Left renal cortex interstitium (tissue), 4 donors: Measurements from ENCODE around the gene KIF12. TPM values are rescaled to one million over a fixed set of nuclear protein-coding genes. Genes with fewer than 3 reads are reported as not detected.
A peak's percentile ranks its signal among the peaks of the same experiment; 100 is the strongest.
"Not testable (repeated sequence)": the region's sequence is repeated elsewhere in the genome, so short reads cannot be mapped to it uniquely, and the experiment has no call there.

Experiments
- DNase-seq, 4 donors: peaks; one replicate each; pipeline ENCODE4 v3.0.0-alpha.2; 2013; ENCODE audit warnings: low read depth in 4 of 4, low spot score in 2 of 4, missing footprints in 1 of 4
- polyA plus RNA-seq, 4 donors: library from polyadenylated mRNA; unstranded; fragments of 120-200 nt; gene quantifications; one replicate each; pipeline ENCODE4 v1.2.1, GENCODE V29; 2013; ENCODE audit not compliant: insufficient read length in 4 of 4

KIF12 gene
- polyA plus RNA-seq: 100 to 1,000 TPM; 143 to 253 (median 198) TPM

- DNase-seq: peak in 3 of 4 donors; percentile 69 to 92 (median 85)
Measured at GRCh38 chr9:114098936-114099668, at the start of gene KIF12. Gene KIF12, minus strand, starts transcription at chr9:114099292. Its CDS starts 16 bp downstream, at chr9:114099276.

DNA sequence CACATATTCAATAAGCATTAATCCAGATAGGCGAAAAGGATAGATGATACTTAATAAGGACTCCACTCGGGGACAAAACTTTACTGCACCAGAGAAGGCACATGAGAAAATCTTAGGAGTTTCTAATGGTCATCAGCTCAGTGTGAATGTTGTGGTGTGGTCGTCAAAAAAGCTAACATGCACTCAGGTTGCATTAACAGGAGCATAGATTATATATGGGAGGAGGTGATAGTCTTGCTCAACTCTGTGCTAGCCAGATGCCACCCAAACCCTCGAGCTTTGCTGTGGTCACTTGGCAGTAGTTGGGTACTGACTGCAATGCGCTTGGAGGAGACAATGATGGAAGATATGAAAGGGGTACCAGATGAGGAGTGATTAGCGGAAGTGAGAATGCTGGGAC lies 47.6 kb upstream of the KIF12 start:
- no peak for DNase-seq

- no peak for DNase-seq
Measured at GRCh38 chr9:114143234-114143633, 44.1 kb upstream of the KIF12 start.

DNA sequence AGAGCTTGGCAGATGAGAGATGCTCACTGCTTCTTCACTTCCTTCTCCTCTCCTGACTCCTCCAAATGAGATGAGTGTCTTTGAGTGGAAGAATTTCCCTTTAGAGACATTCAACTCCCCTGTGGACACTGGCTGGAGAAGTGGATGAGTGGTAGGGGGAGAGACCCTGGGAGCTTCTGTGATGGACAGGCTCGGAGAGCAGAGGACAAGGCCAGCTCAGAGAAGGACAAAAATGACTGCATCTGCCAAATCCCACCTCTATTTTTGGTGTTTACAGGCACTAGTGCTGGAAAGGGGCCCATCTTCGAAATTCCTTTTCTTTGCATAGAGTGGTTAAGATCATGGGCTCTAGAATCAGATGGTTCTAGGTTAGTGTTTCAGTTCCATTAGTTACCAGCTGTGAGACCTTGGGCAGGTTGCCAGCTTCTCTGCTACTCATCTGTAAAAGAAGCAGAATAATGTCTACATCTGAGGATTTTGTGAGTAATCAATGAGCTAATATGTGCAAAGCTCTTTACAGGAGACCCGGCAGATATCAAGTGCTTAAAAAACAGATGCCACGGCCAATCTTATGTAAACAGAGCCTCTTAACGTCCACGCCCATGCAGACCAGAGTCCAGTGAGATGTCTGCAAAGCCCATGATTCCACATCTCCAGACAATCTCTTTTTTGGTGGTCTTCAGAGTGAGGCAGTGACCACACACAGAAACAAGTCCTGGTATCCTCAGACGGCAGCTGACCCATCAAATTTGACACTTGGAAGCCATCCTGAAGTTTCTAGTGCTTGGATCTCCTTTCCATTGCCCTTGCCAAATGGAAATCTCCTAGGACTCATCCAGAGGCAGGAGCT lies 42.7 kb upstream of the KIF12 start:
- DNase-seq: no peak

DNA sequence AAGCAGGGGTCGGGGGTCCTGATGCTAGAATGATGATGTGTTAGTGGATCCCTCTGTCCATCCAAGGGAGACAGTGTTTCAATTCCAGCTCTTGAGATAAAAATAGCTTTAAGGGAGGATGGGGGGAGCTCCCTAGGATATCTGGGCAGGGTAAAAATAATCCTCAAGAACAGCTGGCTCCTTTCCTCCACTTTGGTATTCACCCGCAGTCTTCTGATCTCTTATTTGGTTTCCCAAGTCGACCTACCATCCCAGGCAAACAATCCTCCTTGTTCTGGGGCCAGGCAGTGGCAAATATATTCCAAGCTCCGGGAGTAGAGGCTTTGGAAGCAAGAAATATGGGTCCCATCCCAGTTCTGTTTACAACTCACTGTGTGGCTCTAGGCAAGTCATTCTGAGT lies 41.8 kb upstream of the KIF12 start:
- DNase-seq: no peak

DNA sequence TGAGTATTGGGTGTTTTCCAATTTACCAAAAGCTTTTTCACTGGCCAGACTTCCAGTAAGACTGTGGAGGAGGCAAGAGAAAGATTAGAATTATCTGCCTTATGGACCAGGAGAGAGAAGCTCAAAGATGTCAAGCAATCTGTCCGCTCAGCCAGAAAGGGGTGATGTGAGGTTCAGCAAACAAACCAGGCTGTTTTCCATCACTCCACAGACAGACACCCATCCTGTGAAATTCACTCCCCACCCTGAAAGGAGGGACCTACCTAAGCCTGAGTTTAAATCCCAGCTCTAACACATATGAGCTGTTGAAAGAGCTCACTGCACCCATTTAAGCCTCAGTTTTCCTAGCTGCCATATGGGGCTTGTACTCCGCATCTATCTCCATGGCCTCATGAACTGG lies 41.3 kb upstream of the KIF12 start:
- DNase-seq: no peak

GRCh38 chr9:114139071-114139470 lies 40.0 kb upstream of the KIF12 start:
- DNase-seq: no peak

DNA sequence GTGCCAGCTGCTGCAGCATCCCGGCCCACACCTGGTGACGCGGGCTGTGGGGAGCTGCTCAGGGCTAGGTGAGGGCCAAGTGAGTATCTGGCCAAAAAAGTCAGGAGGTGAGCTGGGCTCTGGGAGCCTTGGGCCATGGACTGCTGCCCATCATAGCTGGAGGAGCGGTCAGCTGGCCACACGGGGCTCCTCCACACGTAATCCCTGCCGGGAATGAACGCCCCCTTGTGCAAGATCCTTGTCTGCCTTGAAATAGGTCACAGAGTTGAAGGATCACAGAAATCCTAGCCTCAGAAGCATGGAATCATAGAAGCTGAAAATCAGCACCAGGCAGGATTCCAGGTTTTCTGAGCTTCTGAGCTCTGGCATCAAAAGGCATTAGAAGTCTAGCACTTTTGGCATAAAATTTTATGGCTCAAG lies 39.5 kb upstream of the KIF12 start:
- no peak for DNase-seq

GRCh38 chr9:114137831-114138230 lies 38.7 kb upstream of the KIF12 start:
- DNase-seq: no peak

DNA sequence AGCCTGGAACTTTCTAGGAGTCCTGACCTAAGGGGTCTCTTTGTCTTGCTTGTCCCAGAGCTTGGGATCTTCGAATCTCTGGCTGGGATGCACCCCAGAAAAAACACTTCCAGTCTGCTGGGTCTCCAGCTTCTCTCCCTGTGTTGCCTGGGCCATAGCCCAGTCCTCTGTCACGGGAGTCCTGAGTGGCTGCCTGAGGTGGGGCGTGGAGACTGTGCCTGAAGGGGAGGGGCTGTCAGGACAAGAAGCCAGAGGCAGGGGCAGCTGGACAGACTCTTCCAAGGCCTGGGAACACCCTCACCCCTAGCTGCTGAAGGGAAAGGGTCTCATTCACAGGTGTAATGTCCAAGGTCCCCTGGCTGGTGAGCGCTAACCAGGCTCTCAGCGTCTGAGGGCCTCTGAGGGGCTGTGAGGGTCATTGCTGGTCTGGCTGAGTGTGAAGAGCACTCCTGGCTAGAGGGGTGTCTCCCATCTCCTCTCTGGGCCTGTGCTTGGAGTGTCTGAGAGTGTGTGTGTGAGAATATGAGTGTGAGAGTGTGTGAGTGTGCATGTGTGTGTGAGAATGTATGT lies 35.8 kb upstream of the KIF12 start:
- DNase-seq: no peak

- no peak for DNase-seq
Measured at GRCh38 chr9:114132550-114132918, 33.4 kb upstream of the KIF12 start.

DNA sequence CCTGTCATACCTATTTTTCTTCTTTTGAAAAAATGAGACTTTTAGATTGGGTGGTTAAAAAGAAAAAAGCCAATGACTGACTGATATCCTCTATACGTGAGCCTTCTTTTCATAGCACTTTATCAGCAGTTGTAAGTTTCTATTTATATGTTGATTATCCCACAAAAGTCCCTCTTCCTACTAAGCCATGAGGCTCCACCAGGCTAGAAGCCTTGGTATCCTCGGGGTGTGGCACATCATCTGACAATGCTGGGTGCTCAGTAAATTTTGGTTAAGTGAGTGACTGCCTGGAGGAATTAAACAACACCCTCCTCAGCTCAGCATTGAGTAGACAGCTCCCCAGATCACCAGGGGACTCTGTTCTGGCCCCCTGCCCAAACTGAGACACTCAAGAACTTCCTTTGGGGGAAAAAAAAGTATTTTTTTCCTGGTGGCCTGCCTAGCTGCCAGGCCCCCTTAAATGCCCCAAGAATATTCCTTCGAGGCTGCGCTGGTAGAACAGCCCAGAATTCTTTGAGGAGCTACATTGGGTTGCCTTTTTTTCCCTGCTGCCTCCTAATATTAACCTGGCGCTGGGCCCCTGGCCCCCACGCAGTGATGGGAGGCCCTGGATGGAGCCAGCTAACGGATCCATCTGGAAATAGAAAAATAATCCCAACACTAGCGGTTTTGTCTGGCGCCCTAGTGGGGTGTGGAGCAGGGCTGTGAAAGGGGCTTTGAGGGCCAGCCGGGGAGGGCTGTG lies 32.9 kb upstream of the KIF12 start:
- no peak for DNase-seq

GRCh38 chr9:114130624-114131277 lies 31.7 kb upstream of the KIF12 start:
- DNase-seq: no peak

DNA sequence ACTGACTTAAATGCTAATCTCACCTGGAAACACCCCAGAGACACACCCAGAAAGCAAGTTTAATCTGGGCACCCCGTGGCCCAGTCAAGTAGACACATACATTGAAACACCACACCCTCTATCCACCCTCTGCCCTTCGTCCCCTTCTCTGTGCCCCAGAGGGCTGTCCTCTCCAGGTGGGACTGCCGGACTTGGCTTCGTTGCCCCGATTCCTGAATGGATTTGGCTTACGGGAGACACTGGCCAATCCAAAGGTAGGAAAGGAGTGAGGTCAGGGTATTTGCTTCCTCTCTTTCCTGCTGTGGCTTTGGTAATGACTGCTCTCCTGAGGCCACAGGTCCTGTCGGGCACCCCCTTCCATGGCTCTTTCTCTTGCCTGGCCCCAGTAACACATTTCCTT lies 31.0 kb upstream of the KIF12 start:
- no peak for DNase-seq

- not testable (repeated sequence) for DNase-seq
Measured at GRCh38 chr9:114128759-114129158, 29.7 kb upstream of the KIF12 start.

- DNase-seq: no peak
Measured at GRCh38 chr9:114126247-114127060, 27.4 kb upstream of the KIF12 start.

DNA sequence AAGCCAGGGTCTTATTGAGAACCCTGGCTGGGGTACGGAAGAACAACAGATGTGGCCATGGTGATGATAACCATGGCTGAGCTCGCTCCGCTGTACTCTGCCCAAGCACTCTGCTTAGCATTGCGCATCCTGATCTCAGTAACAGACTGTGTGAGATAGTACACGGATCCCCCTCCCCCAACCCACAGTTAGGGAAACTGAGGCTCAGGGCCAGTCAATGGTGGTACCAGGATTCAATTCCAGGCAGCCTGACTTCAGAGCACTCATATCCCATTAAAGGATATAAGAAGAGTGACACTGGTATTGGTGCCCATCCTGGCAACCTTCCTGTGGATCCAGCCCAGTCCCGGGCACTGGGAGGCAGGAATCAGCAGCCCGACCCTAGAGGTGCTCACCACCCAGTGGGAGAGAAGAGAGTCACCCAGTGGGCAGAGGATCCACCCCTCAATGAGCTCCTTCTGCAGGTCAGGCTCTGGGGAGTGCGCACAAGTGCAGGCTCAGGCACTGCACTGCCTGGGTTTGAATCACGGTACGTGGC lies 26.5 kb upstream of the KIF12 start:
- DNase-seq: no peak

- DNase-seq: no peak
Measured at GRCh38 chr9:114124666-114125475, 25.8 kb upstream of the KIF12 start.
